Stimulated activated effector memory CD8-positive, alpha-beta T cell treated with anti-CD3 and anti-CD28 coated beads, Interleukin-12 subunit alpha, Interleukin-12 subunit beta, amount 100 ng/mL, for 72 hours (primary cell): ENCODE measurements around the gene NT5DC3.

Source experiments
- ATAC-seq: fragments of 150-1000 bp; cut with Tn5 transposase; 2 replicates; pipeline ENCODE4 v1.10.0; 2021
- DNase-seq, 2 donors: peaks; one replicate each; pipeline ENCODE4 v3.0.0; 2021 to 2022; ENCODE audit warnings: low spot score in 2 of 2
- H3K27ac Mint-ChIP-seq: one replicate; pipeline ENCODE4 v1.8.0; 2022; ENCODE audit warnings: mild to moderate bottlenecking, mixed read lengths
- H3K36me3 Mint-ChIP-seq: one replicate; pipeline ENCODE4 v1.8.0; 2022; ENCODE audit warnings: mild to moderate bottlenecking, mixed read lengths
- H3K4me1 Mint-ChIP-seq: one replicate; pipeline ENCODE4 v1.8.0; 2022; ENCODE audit warnings: mixed read lengths
- H3K4me3 Mint-ChIP-seq: one replicate; pipeline ENCODE4 v1.8.0; 2022; ENCODE audit warnings: mild to moderate bottlenecking, mixed read lengths
- H3K9me3 Mint-ChIP-seq: one replicate; pipeline ENCODE4 v1.8.0; 2022; ENCODE audit warnings: mixed read lengths

Gene NT5DC3

DNA sequence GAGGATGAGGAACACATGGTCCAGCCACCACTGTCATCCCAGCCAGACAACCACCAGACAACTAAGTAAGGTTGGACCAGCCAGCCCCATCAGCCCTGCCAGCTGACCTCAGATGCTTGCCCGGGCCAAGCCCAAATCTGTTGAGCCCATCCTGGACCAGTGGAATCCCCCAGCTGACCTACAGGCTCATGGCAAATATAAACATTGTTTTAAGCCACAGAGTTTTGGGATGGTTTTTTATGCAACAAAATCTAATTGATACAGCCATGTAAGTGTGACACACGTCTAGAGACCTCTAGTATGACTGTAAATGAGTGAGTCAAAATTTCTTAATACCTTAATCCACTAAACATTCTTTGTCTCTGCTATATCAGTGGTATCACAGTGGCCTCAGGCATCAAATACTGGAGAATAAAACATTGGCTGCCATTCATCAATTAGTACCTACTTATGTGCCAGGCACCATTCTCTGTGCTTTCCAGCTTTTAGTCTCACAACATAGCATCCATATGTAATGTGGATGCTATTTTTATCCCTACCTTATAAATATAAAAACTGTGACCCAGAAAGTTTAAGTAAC, 24.2 kb upstream of the NT5DC3 start:
- Mint-ChIP-seq H3K36me3 (no peaks in the 10 kb centered on the region), H3K4me1 (no peaks in the 10 kb centered on the region), H3K9me3 (no peaks in the 10 kb centered on the region), H3K4me3 (no peak overlapping the region), H3K27ac (no peak overlapping the region)
- ATAC-seq = no peak
- DNase-seq = no peak

DNA sequence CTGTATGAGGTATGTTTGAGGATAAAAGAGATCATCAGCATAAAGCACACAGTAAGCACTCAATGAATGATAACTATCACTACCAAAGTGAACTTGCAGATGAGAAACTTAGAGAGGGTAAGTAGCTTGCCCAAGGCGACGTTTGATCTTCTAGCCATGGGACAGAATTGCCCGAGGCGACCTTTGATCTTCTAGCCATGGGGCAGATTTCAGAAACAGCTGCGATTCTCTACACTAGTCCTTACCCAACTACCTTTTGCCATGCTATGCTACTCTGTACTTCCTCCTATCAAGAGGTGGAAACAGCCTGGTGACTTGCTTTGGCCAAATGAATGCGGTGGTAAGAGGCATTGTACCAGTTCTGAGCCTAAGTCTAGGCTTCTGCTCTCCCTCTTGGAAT, 23.7 kb upstream of the NT5DC3 start:
- no peak overlapping the region for H3K4me3 Mint-ChIP-seq
- H3K9me3 Mint-ChIP-seq = no peaks in the 10 kb centered on the region
- H3K4me1 Mint-ChIP-seq = no peaks in the 10 kb centered on the region
- DNase-seq = no peak
- no peaks in the 10 kb centered on the region for H3K36me3 Mint-ChIP-seq
- ATAC-seq = no peak
- no peak overlapping the region for H3K27ac Mint-ChIP-seq

- DNase-seq (no peak), ATAC-seq (no peak)
- H3K9me3 Mint-ChIP-seq = no peaks in the 10 kb centered on the region
- no peaks in the 10 kb centered on the region for H3K36me3 Mint-ChIP-seq
- H3K4me3 Mint-ChIP-seq = no peak overlapping the region
- no peaks in the 10 kb centered on the region for H3K4me1 Mint-ChIP-seq
- no peak overlapping the region for H3K27ac Mint-ChIP-seq
Observed at GRCh38 chr12:103858953-103859601, 18.0 kb upstream of the NT5DC3 start.

DNA sequence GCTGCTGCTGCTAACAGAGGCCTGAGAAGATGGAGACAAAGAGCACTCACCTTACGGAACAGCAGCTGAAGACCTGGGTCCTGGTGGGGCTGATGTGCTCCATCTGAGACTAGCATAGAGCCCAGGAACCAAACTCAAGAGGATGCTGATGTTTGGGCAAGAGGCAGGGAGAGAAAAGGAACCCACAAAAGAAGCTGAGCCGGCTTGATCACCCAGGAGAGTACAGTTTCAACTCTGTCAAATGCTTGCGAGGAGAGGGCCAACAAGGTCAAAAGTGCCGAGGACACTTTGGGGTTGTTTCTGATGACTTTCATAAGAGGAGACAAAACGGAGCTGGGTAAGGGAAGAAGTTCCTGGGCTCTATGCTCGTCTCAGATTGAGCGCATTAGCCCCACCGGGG, 17.3 kb upstream of the NT5DC3 start:
- Mint-ChIP-seq H3K27ac (no peak overlapping the region), H3K4me1 (no peaks in the 10 kb centered on the region), H3K9me3 (no peaks in the 10 kb centered on the region), H3K36me3 (no peaks in the 10 kb centered on the region), H3K4me3 (no peak overlapping the region)
- no peak for DNase-seq
- no peak for ATAC-seq

DNA sequence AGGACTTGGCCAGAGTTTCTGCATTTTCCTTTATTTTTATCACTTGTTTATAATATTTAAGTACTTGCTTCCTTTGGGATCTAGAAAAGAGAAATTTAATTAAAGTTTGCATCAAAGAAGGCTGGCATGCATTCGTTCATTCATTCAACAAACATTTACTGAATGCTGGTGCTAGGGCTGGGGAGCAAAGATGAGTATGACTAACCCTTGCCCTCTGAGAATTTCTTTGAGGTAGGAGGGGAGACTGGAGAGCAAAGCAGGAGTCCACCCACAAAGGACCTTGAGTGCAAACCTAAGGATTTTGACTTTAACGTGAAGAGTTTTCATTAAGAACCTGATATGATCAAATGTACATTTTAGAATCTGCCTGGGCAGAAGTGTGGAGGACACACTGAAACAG, 16.1 kb upstream of the NT5DC3 start:
- H3K4me3 Mint-ChIP-seq = no peak overlapping the region
- ATAC-seq (no peak), DNase-seq (no peak)
- H3K36me3 Mint-ChIP-seq = no peaks in the 10 kb centered on the region
- H3K9me3 Mint-ChIP-seq = no peaks in the 10 kb centered on the region
- H3K4me1 Mint-ChIP-seq = no peaks in the 10 kb centered on the region
- no peak overlapping the region for H3K27ac Mint-ChIP-seq

- no peak overlapping the region for H3K27ac Mint-ChIP-seq
- H3K4me1 Mint-ChIP-seq = no peaks in the 10 kb centered on the region
- ATAC-seq (no peak), DNase-seq (no peak)
- no peaks in the 10 kb centered on the region for H3K9me3 Mint-ChIP-seq
- H3K36me3 Mint-ChIP-seq = no peaks in the 10 kb centered on the region
- H3K4me3 Mint-ChIP-seq = no peak overlapping the region
Observed at GRCh38 chr12:103855896-103856657, 15.0 kb upstream of the NT5DC3 start.

DNA sequence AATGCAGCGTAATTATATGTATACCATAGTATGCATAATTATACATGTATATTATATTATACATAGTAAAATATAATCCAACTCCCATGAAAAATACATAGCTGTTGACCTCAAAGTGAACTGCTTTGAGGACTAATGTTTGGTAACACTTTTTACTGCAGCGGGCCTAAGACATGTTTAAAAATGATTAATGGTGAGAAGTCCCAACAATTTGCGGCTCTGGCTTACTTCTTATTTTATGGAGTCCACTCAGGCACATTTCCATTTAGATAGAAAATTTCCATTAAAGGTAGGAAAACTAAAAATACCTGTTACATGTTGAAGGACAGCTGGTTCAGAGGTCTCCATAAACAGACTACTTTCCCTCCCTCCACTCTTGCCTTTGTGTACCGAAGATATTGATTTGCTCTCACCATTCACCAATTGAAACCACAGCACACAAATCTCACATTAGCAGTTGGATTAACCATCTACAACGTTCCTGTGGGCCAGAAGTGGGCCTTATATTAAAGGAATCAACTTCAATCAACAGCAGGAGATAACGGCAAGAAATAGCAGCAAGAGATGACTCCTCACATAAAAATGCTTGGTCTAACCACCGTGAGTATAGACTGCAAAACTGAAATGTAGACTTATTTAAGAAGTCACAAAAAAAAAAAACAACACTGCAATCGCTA, 14.1 kb upstream of the NT5DC3 start:
- no peaks in the 10 kb centered on the region for H3K4me1 Mint-ChIP-seq
- DNase-seq (no peak), ATAC-seq (no peak)
- no peak overlapping the region for H3K4me3 Mint-ChIP-seq
- no peaks in the 10 kb centered on the region for H3K9me3 Mint-ChIP-seq
- H3K36me3 Mint-ChIP-seq = no peaks in the 10 kb centered on the region
- H3K27ac Mint-ChIP-seq = no peak overlapping the region

- Mint-ChIP-seq H3K27ac (no peak overlapping the region), H3K36me3 (no peaks in the 10 kb centered on the region), H3K4me3 (no peak overlapping the region), H3K9me3 (no peaks in the 10 kb centered on the region), H3K4me1 (no peaks in the 10 kb centered on the region)
- ATAC-seq (no peak), DNase-seq (no peak)
Observed at GRCh38 chr12:103854372-103854973, 13.4 kb upstream of the NT5DC3 start.

GRCh38 chr12:103852498-103852997, 11.5 kb upstream of the NT5DC3 start:
- ATAC-seq (no peak), DNase-seq (no peak)
- H3K9me3 Mint-ChIP-seq = no peaks in the 10 kb centered on the region
- H3K4me3 Mint-ChIP-seq = no peak overlapping the region
- H3K4me1 Mint-ChIP-seq = no peaks in the 10 kb centered on the region
- H3K27ac Mint-ChIP-seq = no peak overlapping the region
- H3K36me3 Mint-ChIP-seq = no peaks in the 10 kb centered on the region

DNA sequence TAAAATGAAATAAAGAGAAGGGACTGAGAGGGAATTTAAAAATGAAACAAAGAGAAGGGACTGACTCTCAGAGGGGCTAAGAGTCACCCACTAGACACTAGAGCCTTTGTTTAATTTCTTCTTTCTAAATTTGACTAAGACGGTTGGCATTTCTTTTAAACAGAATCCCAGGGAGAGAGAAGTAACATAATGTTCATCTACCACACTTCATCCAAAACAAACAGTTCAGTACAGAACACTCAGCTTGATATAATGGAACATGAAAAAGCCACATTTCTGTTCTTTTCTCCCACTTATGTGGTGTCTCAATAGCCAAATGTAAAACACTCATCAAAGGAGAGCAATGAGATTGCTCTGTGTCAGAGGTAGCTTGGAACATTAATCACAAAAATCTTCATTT, 10.1 kb upstream of the NT5DC3 start:
- Mint-ChIP-seq H3K36me3 (no peaks in the 10 kb centered on the region), H3K4me1 (no peaks in the 10 kb centered on the region), H3K27ac (no peak overlapping the region), H3K9me3 (no peaks in the 10 kb centered on the region), H3K4me3 (no peak overlapping the region)
- no peak for DNase-seq
- ATAC-seq = no peak

- Mint-ChIP-seq H3K27ac (no peak overlapping the region), H3K4me3 (no peak overlapping the region), H3K36me3 (no peaks in the 10 kb centered on the region), H3K9me3 (no peaks in the 10 kb centered on the region), H3K4me1 (no peaks in the 10 kb centered on the region)
- DNase-seq (no peak), ATAC-seq (no peak)
Observed at GRCh38 chr12:103850429-103850828, 9.4 kb upstream of the NT5DC3 start.

DNA sequence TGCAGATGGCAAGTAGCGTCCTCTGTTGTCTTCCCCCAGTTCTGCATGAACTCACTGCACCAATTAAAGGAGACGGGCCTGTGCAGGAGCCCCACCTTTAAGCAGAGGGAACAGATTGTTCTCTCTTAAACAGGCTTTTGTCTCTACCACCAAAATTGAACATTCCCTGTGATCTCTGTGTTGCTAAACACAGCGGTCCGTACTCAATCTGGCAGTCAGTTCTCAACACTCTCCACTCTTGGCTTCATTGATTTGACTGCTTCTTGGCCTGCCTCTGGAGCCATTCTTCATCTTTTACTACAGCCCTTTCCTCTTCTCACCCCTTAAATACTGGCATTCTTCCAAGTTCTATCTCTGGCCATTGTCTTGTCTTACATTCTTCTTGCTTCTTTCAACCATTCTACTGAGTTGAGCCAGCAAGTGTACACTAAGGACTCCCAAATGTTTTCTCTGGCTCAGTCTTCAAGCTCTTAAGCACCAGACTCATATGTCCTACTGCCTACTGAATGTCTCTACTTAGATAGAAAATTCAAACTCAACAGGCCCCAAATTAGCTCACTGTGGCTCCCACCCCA, 8.0 kb upstream of the NT5DC3 start:
- Mint-ChIP-seq H3K27ac (no peak overlapping the region), H3K4me1 (no peaks in the 10 kb centered on the region), H3K4me3 (no peak overlapping the region), H3K9me3 (no peaks in the 10 kb centered on the region), H3K36me3 (no peaks in the 10 kb centered on the region)
- ATAC-seq (no peak), DNase-seq (no peak)

DNA sequence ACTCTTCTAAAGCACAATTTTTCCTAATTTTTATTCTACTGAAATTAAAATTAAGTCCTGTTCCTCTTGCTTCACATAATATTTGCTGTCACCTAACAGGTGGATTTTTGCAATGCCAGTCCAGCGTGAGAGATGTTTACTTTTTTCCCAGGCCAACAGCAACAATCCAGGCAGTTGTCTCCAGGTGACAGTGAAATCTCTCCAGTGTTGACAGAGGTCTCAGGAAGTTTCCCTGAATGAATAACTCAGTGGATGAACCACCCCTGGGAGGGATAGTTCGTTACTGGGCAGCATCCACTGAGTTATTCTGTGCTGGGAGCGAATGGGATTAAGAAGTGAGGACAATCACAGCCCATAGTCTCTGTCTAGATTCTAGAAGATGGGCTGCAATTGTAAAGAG, 7.1 kb upstream of the NT5DC3 start:
- DNase-seq = no peak
- no peak for ATAC-seq
- Mint-ChIP-seq H3K9me3 (no peaks in the 10 kb centered on the region), H3K4me1 (no peaks in the 10 kb centered on the region), H3K27ac (no peak overlapping the region), H3K36me3 (no peaks in the 10 kb centered on the region), H3K4me3 (no peak overlapping the region)

DNA sequence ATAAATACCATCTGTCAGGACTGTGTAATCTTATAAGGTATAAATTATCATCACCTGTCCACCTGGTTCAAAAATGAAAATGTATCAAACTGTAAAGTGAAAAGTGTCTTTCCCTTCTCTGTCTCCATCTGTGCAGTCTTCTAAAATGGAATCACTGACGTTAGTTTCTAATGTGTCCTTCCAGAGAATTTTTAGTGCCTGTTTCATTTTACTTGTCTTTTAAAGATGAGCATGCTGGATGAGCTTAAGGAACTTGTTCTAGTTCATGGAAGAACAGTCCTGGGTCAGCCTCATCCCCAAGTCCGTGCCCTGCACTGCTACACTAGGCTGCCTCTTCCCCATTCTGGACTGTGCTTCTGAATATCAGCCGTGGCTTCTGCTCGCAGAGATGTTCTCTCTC, 5.4 kb upstream of the NT5DC3 start:
- Mint-ChIP-seq H3K4me3 (no peak overlapping the region), H3K4me1 (peaks cover 8% of the 10 kb centered on the region), H3K36me3 (peaks cover 8% of the 10 kb centered on the region), H3K27ac (no peak overlapping the region), H3K9me3 (no peaks in the 10 kb centered on the region)
- no peak for DNase-seq
- no peak for ATAC-seq

GRCh38 chr12:103844305-103844704, 3.3 kb upstream of the NT5DC3 start:
- H3K36me3 Mint-ChIP-seq = peaks cover 15% of the 10 kb centered on the region
- peaks cover 22% of the 10 kb centered on the region for H3K4me1 Mint-ChIP-seq
- ATAC-seq (no peak), DNase-seq (no peak)
- no peak overlapping the region for H3K27ac Mint-ChIP-seq
- no peaks in the 10 kb centered on the region for H3K9me3 Mint-ChIP-seq
- no peak overlapping the region for H3K4me3 Mint-ChIP-seq
